GM18909 (cell line): Measurements from ENCODE around the gene JAM3.
"Not testable (repeated sequence)": the region's sequence is repeated elsewhere in the genome, so short reads cannot be mapped to it uniquely, and the experiment has no call there.

ENCODE experiments used
- ATAC-seq: cut with Tn5 transposase; IDR thresholded peaks from one replicate; pipeline ENCODE4 v1.9.1; 2021; ENCODE audit warnings: mild to moderate bottlenecking; ENCODE audit not compliant: unreplicated experiment, poor library complexity

JAM3 gene

GRCh38 chr11:134170177-134170918 lies 101.5 kb downstream of the JAM3 start:
- ATAC-seq = no peak

- no peak for ATAC-seq
These were observed 102.0 kb downstream of the JAM3 start for GRCh38 chr11:134170919-134171281.

GRCh38 chr11:134171951-134172350 lies 103.1 kb downstream of the JAM3 start:
- no peak for ATAC-seq

- no peak for ATAC-seq
These were observed 104.4 kb downstream of the JAM3 start for GRCh38 chr11:134173296-134173695.

- no peak for ATAC-seq
These were observed 107.4 kb downstream of the JAM3 start for GRCh38 chr11:134176284-134176683.

- no peak for ATAC-seq
These were observed 109.3 kb downstream of the JAM3 start for GRCh38 chr11:134178032-134178674.

- no peak for ATAC-seq
These were observed 112.8 kb downstream of the JAM3 start for GRCh38 chr11:134181707-134182106.

GRCh38 chr11:134188092-134188491 lies 119.2 kb downstream of the JAM3 start:
- not testable (repeated sequence) for ATAC-seq

- no peak for ATAC-seq
These were observed 127.9 kb downstream of the JAM3 start for GRCh38 chr11:134196756-134197155.

- no peak for ATAC-seq
These were observed 130.7 kb downstream of the JAM3 start for GRCh38 chr11:134199531-134199930.

GRCh38 chr11:134200688-134201087 lies 131.8 kb downstream of the JAM3 start:
- ATAC-seq = no peak
